ENCODE measurements around the gene SNX25.

DNA sequence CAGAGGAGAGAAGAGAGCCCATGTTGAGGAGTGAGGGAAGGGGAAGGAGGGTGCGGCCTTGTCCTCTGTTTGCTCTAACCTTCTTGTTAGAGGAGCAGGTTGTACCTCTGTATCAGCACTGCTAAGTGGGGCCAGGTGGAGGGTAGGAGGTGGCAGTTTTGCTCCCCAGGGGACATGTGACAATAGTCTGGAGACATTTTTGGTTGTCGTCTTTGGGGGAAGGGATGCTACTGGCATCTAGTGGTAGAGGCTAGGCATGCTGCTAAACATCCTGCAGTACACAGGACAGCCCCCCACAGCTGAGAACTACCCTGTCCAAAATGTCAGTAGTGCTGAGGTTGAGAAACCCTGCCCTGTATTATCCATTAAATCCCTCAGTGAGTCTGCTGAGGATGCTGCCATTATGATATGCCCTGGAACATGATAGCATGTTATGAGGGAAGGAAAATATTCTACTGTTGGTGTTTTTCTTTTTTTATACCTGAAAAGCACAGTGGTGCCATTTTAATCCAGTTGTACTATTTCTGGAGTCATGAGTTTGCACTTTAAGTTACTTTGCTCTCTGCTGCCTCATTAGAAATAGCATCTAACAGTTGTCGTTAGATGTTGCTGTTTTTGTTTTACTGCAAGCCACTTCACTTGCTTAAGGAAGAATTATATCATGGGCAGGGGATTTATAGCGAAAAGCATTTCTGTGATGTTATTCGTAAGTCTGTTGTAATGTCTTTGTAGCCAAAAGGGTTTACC is 95.7 kb downstream of the SNX25 start:
- TF ChIP-seq, protein P1, sequence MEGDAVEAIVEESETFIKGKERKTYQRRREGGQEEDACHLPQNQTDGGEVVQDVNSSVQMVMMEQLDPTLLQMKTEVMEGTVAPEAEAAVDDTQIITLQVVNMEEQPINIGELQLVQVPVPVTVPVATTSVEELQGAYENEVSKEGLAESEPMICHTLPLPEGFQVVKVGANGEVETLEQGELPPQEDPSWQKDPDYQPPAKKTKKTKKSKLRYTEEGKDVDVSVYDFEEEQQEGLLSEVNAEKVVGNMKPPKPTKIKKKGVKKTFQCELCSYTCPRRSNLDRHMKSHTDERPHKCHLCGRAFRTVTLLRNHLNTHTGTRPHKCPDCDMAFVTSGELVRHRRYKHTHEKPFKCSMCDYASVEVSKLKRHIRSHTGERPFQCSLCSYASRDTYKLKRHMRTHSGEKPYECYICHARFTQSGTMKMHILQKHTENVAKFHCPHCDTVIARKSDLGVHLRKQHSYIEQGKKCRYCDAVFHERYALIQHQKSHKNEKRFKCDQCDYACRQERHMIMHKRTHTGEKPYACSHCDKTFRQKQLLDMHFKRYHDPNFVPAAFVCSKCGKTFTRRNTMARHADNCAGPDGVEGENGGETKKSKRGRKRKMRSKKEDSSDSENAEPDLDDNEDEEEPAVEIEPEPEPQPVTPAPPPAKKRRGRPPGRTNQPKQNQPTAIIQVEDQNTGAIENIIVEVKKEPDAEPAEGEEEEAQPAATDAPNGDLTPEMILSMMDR (IDR thresholded peaks at IDR 0.05) = no peak
- TF ChIP-seq POLR2A (IDR thresholded peaks at IDR 0.05) (no peak), POLR2AphosphoS5 (IDR thresholded peaks at IDR 0.05; ENCODE audit: insufficient read depth in 1 of 2, low read depth in 1 of 2) (no peak)

Data from vagina (tissue), 2 donors.